Liver (tissue), 3 donors: ENCODE measurements around the gene SLC51B.

Source experiments
- ATF3 ChIP-seq: IDR thresholded peaks from 2 replicates; pipeline ENCODE4 v1.6.1; 2016; ENCODE audit warnings: antibody characterized with exemption
- CTCF ChIP-seq: fragments of 150-350 bp; IDR thresholded peaks from 2 replicates; pipeline ENCODE4 v1.5.1; 2017; ENCODE audit warnings: improper control_type of control experiment, low read depth, low read length; ENCODE audit not compliant: missing input control
- EGR1 ChIP-seq, 2 donors: IDR thresholded peaks; 2 replicates each; pipeline ENCODE4 v1.6.1; 2016 to 2018; ENCODE audit warnings: antibody characterized with exemption in 2 of 2, low read depth in 2 of 2
- GABPA ChIP-seq, 2 donors: IDR thresholded peaks in 1 of 2; conservative IDR thresholded peaks in 1 of 2; 2 replicates each; pipeline ENCODE4 v1.6.1; 2016; ENCODE audit warnings: antibody characterized with exemption in 2 of 2, mild to moderate bottlenecking in 1 of 2, moderate library complexity in 1 of 2
- HNF4A ChIP-seq, 2 donors: conservative IDR thresholded peaks; 2 replicates each; pipeline ENCODE4 v1.6.1; 2016; ENCODE audit warnings: antibody characterized with exemption in 2 of 2, mild to moderate bottlenecking in 2 of 2
- JUND ChIP-seq, 2 donors: IDR thresholded peaks; 2 replicates each; pipeline ENCODE4 v1.6.1; 2016; ENCODE audit warnings: antibody characterized with exemption in 2 of 2
- MAX ChIP-seq: IDR thresholded peaks from 2 replicates; pipeline ENCODE4 v1.6.1; 2016; ENCODE audit warnings: antibody characterized with exemption
- NR2F2 ChIP-seq: IDR thresholded peaks from 2 replicates; pipeline ENCODE4 v1.6.1; 2016; ENCODE audit warnings: antibody characterized with exemption
- RAD21 ChIP-seq, 2 donors: IDR thresholded peaks; 2 replicates each; pipeline ENCODE4 v1.6.1; 2016; ENCODE audit warnings: antibody characterized with exemption in 2 of 2, mild to moderate bottlenecking in 2 of 2
- RXRA ChIP-seq, 2 donors: IDR thresholded peaks; 2 replicates each; pipeline ENCODE4 v1.6.1; 2017 to 2018; ENCODE audit warnings: antibody characterized with exemption in 2 of 2, mild to moderate bottlenecking in 1 of 2
- SP1 ChIP-seq: IDR thresholded peaks from 2 replicates; pipeline ENCODE4 v1.6.1; 2018; ENCODE audit warnings: antibody characterized with exemption, mild to moderate bottlenecking
- TAF1 ChIP-seq: conservative IDR thresholded peaks from 2 replicates; pipeline ENCODE4 v1.6.1; 2016; ENCODE audit warnings: antibody characterized with exemption, mild to moderate bottlenecking
- YY1 ChIP-seq: IDR thresholded peaks from 2 replicates; pipeline ENCODE4 v1.6.1; 2016; ENCODE audit warnings: antibody characterized with exemption, mild to moderate bottlenecking
- ZBTB33 ChIP-seq: IDR thresholded peaks from 2 replicates; pipeline ENCODE4 v1.6.1; 2016; ENCODE audit warnings: antibody characterized with exemption
- donor health status: healthy.
- donor health status: healthy.

GRCh38 chr15:65008983-65009382, 36.2 kb upstream of the SLC51B start:
- no peak for TF ChIP-seq CTCF
- TF ChIP-seq ZBTB33: no peak
- no peak for TF ChIP-seq NR2F2
- TF ChIP-seq JUND (IDR thresholded peaks at IDR 0.05): no peak
- TF ChIP-seq SP1: no peak
- no peak for TF ChIP-seq ATF3
- TF ChIP-seq TAF1: no peak
- TF ChIP-seq RXRA (IDR thresholded peaks at IDR 0.05): no peak
- no peak for TF ChIP-seq YY1
- peak in 1 of 2 donors; percentile 28 for TF ChIP-seq RAD21 (IDR thresholded peaks at IDR 0.05)
- no peak for TF ChIP-seq MAX
- no peak for TF ChIP-seq EGR1 (IDR thresholded peaks at IDR 0.05; ENCODE audit: low read depth in 2 of 2)
- TF ChIP-seq GABPA (IDR thresholded peaks at IDR 0.05 in 1 of 2, conservative IDR thresholded peaks at IDR 0.05 in 1 of 2): no peak
- TF ChIP-seq HNF4A (conservative IDR thresholded peaks at IDR 0.05): no peak
